ENCODE measurements around the gene MAD1L1. TPM values are rescaled to one million over a fixed set of nuclear protein-coding genes. Genes with fewer than 3 reads are reported as not detected.
A peak's percentile ranks its signal among the peaks of the same experiment; 100 is the strongest.
"Not testable (repeated sequence)": the region's sequence is repeated elsewhere in the genome, so short reads cannot be mapped to it uniquely, and the experiment has no call there.

MAD1L1 gene
- total and polyA plus RNA-seq, 2 of the 13 experiments (the other 11 are each of a cell fraction or from before 2014, with no cell fraction given), result 17.4 to 64.7 TPM

DNA sequence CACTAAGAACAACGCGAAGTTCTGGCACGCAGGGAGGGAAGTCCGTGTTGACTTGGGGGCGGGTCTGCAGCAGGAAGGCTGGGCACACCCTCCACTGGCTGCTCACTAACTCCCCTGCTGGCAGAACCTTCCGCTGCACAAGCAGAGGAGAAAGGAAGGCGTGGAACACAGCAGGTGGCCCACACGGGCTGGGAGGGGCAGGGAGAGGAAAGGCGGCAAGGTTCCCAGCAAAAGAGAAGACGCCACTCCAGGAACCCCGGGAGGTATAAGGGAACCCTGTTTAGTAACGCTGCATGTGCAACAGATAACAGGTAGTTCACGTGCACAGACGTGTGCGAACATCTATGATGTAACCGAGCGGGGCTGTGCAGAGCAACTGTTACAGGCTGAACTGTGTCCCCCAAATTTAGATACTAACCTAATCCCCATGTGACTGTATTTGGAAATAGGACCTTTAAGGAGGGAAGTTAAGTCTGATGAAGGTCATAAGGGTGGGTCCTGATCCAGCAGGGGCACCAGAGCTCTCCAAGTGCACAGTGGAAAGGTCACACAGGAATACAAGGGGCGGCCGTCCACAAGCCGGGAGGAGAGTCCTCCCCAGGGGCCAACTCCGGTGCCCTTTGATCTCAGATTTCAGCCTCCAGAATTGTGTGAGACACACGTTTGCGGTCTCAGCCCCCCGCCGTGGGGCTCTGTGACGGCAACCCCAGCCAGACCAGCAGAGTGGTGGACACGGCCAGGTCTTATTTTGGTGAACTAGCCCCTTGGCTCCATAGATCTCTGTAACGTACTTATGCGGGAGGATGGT is 357.1 kb downstream of the MAD1L1 start (continued):
- TF ChIP-seq, protein P1, sequence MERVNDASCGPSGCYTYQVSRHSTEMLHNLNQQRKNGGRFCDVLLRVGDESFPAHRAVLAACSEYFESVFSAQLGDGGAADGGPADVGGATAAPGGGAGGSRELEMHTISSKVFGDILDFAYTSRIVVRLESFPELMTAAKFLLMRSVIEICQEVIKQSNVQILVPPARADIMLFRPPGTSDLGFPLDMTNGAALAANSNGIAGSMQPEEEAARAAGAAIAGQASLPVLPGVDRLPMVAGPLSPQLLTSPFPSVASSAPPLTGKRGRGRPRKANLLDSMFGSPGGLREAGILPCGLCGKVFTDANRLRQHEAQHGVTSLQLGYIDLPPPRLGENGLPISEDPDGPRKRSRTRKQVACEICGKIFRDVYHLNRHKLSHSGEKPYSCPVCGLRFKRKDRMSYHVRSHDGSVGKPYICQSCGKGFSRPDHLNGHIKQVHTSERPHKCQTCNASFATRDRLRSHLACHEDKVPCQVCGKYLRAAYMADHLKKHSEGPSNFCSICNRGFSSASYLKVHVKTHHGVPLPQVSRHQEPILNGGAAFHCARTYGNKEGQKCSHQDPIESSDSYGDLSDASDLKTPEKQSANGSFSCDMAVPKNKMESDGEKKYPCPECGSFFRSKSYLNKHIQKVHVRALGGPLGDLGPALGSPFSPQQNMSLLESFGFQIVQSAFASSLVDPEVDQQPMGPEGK (CRISPR knock-in tag; IDR thresholded peaks at IDR 0.05), result peak; percentile 80
- TF ChIP-seq, protein P2, sequence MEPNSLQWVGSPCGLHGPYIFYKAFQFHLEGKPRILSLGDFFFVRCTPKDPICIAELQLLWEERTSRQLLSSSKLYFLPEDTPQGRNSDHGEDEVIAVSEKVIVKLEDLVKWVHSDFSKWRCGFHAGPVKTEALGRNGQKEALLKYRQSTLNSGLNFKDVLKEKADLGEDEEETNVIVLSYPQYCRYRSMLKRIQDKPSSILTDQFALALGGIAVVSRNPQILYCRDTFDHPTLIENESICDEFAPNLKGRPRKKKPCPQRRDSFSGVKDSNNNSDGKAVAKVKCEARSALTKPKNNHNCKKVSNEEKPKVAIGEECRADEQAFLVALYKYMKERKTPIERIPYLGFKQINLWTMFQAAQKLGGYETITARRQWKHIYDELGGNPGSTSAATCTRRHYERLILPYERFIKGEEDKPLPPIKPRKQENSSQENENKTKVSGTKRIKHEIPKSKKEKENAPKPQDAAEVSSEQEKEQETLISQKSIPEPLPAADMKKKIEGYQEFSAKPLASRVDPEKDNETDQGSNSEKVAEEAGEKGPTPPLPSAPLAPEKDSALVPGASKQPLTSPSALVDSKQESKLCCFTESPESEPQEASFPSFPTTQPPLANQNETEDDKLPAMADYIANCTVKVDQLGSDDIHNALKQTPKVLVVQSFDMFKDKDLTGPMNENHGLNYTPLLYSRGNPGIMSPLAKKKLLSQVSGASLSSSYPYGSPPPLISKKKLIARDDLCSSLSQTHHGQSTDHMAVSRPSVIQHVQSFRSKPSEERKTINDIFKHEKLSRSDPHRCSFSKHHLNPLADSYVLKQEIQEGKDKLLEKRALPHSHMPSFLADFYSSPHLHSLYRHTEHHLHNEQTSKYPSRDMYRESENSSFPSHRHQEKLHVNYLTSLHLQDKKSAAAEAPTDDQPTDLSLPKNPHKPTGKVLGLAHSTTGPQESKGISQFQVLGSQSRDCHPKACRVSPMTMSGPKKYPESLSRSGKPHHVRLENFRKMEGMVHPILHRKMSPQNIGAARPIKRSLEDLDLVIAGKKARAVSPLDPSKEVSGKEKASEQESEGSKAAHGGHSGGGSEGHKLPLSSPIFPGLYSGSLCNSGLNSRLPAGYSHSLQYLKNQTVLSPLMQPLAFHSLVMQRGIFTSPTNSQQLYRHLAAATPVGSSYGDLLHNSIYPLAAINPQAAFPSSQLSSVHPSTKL (CRISPR knock-in tag; IDR thresholded peaks at IDR 0.05), result peak; percentile 46
- TF ChIP-seq MXD4 (CRISPR knock-in tag; IDR thresholded peaks at IDR 0.05) (peak; percentile 58; the same call in 1 of the 2 replicates), DMAP1 (CRISPR knock-in tag; IDR thresholded peaks at IDR 0.05) (peak; percentile 24; the same call in 1 of the 2 replicates), ZNF605 (CRISPR knock-in tag; IDR thresholded peaks at IDR 0.05) (0 out of 2 replicates have a peak, but pooled peaks have one; percentile 35), MYC (CRISPR knock-in tag; IDR thresholded peaks at IDR 0.05; ENCODE audit: borderline replicate concordance) (peak; percentile 60; the same call in 1 of the 2 replicates), ZNF501 (CRISPR knock-in tag; IDR thresholded peaks at IDR 0.05) (peak; percentile 63; the same call in 1 of the 2 replicates), HNF4G (IDR thresholded peaks at IDR 0.05; ENCODE audit: borderline replicate concordance, low read depth, low read length) (peak; percentile 63; the same call in 1 of the 2 replicates), ZNF263 (CRISPR knock-in tag; IDR thresholded peaks at IDR 0.05) (peak; percentile 95), KDM2A (CRISPR knock-in tag; IDR thresholded peaks at IDR 0.05; ENCODE audit: borderline replicate concordance, low read depth) (0 out of 2 replicates have a peak, but pooled peaks have one; percentile 14), RARA (CRISPR knock-in tag; IDR thresholded peaks at IDR 0.05) (peak; percentile 51), HDAC1 (CRISPR knock-in tag; IDR thresholded peaks at IDR 0.05) (peak; percentile 55; the same call in 1 of the 2 replicates), FOXA3 (CRISPR knock-in tag; IDR thresholded peaks at IDR 0.05) (peak; percentile 76), BHLHE40 (IDR thresholded peaks at IDR 0.05; ENCODE audit: low read length) (peak; percentile 10; the same call in 1 of the 2 replicates), ZNF761 (CRISPR knock-in tag; conservative IDR thresholded peaks at IDR 0.05) (0 out of 2 replicates have a peak, but pooled peaks have one; percentile 53)
- TF ChIP-seq, protein P3, sequence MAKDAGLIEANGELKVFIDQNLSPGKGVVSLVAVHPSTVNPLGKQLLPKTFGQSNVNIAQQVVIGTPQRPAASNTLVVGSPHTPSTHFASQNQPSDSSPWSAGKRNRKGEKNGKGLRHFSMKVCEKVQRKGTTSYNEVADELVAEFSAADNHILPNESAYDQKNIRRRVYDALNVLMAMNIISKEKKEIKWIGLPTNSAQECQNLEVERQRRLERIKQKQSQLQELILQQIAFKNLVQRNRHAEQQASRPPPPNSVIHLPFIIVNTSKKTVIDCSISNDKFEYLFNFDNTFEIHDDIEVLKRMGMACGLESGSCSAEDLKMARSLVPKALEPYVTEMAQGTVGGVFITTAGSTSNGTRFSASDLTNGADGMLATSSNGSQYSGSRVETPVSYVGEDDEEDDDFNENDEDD (CRISPR knock-in tag; IDR thresholded peaks at IDR 0.05; ENCODE audit: borderline replicate concordance), result peak; percentile 29; the same call in 1 of the 2 replicates
- TF ChIP-seq HNF4G (CRISPR knock-in tag; IDR thresholded peaks at IDR 0.05; ENCODE audit: borderline replicate concordance, low read depth), result not testable (repeated sequence)
- TF ChIP-seq, protein P4, sequence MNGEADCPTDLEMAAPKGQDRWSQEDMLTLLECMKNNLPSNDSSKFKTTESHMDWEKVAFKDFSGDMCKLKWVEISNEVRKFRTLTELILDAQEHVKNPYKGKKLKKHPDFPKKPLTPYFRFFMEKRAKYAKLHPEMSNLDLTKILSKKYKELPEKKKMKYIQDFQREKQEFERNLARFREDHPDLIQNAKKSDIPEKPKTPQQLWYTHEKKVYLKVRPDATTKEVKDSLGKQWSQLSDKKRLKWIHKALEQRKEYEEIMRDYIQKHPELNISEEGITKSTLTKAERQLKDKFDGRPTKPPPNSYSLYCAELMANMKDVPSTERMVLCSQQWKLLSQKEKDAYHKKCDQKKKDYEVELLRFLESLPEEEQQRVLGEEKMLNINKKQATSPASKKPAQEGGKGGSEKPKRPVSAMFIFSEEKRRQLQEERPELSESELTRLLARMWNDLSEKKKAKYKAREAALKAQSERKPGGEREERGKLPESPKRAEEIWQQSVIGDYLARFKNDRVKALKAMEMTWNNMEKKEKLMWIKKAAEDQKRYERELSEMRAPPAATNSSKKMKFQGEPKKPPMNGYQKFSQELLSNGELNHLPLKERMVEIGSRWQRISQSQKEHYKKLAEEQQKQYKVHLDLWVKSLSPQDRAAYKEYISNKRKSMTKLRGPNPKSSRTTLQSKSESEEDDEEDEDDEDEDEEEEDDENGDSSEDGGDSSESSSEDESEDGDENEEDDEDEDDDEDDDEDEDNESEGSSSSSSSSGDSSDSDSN (CRISPR knock-in tag; IDR thresholded peaks at IDR 0.05), result peak; percentile 40; the same call in 1 of the 2 replicates
- TF ChIP-seq, protein P5, sequence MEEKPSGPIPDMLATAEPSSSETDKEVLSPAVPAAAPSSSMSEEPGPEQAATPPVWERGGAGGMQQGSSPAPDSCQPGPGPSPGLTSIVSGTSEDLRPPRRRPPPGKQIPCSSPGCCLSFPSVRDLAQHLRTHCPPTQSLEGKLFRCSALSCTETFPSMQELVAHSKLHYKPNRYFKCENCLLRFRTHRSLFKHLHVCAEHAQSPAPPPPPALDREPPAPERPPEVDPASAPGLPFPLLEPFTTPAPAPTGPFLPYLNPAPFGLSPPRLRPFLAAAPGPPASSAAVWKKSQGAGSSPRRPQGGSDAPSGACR (CRISPR knock-in tag; IDR thresholded peaks at IDR 0.05), result 0 out of 2 replicates have a peak, but pooled peaks have one; percentile 41

Data from HepG2 (cell line).